H9 (cell line): ENCODE results near the gene IKZF1. TPM values are rescaled to one million over a fixed set of nuclear protein-coding genes. Genes with fewer than 3 reads are reported as not detected.

Experiments
- DNase-seq: peaks from one replicate; pipeline ENCODE4 v3.0.0-alpha.2; 2017
- H2AFZ ChIP-seq: one replicate; pipeline ENCODE4 v1.6.1; 2013; ENCODE audit warnings: mild to moderate bottlenecking, low read length, control low read depth, moderate library complexity
- H2AK5ac ChIP-seq: 2 replicates; pipeline ENCODE4 v1.6.1; 2013; ENCODE audit warnings: low read length, control low read depth, mixed read lengths; ENCODE audit not compliant: insufficient read length
- H2BK120ac ChIP-seq: one replicate; pipeline ENCODE4 v1.6.1; 2013; ENCODE audit warnings: low read depth, mild to moderate bottlenecking, low read length, control low read depth, inconsistent platforms; ENCODE audit not compliant: poor library complexity, severe bottlenecking
- H2BK12ac ChIP-seq: 2 replicates; pipeline ENCODE4 v1.6.1; 2013; ENCODE audit warnings: low read length, control low read depth, mixed read lengths, low read depth; ENCODE audit not compliant: insufficient read length
- H2BK15ac ChIP-seq: 2 replicates; pipeline ENCODE4 v1.6.1; 2013; ENCODE audit warnings: low read depth, low read length, control low read depth
- H2BK20ac ChIP-seq: one replicate; pipeline ENCODE4 v1.6.1; 2013; ENCODE audit warnings: low read depth, mild to moderate bottlenecking, low read length, control low read depth, inconsistent platforms; ENCODE audit not compliant: poor library complexity, severe bottlenecking
- H2BK5ac ChIP-seq: 2 replicates; pipeline ENCODE4 v1.6.1; 2013; ENCODE audit warnings: low read length, control low read depth, mixed read lengths; ENCODE audit not compliant: insufficient read length
- H3K14ac ChIP-seq: 2 replicates; pipeline ENCODE4 v1.6.1; 2013; ENCODE audit warnings: low read length, control low read depth; ENCODE audit not compliant: insufficient read depth
- H3K18ac ChIP-seq: 2 replicates; pipeline ENCODE4 v1.6.1; 2013; ENCODE audit warnings: low read depth, mild to moderate bottlenecking, mixed read lengths, low read length, control low read depth; ENCODE audit not compliant: insufficient read length
- H3K23ac ChIP-seq: 2 replicates; pipeline ENCODE4 v1.6.1; 2013; ENCODE audit warnings: low read length, control low read depth, mixed read lengths, low read depth; ENCODE audit not compliant: insufficient read length
- H3K23me2 ChIP-seq: 2 replicates; pipeline ENCODE4 v1.6.1; 2013; ENCODE audit warnings: low read depth, mild to moderate bottlenecking, mixed read lengths, low read length, control low read depth; ENCODE audit not compliant: insufficient read length, poor library complexity, severe bottlenecking
- H3K27ac ChIP-seq: 2 replicates; pipeline ENCODE4 v1.5.1; 2013; ENCODE audit warnings: low read length, control low read depth, mixed read lengths, low read depth; ENCODE audit not compliant: insufficient read length
- H3K27me3 ChIP-seq: 2 replicates; pipeline ENCODE4 v1.6.1; 2013; ENCODE audit warnings: low read length, control low read depth, inconsistent platforms; ENCODE audit not compliant: insufficient read depth
- H3K4ac ChIP-seq: 2 replicates; pipeline ENCODE4 v1.6.1; 2013; ENCODE audit warnings: low read depth, mild to moderate bottlenecking, control low read depth, inconsistent platforms, low read length, moderate library complexity
- H3K4me1 ChIP-seq: 2 replicates; pipeline ENCODE4 v1.6.1; 2013; ENCODE audit warnings: low read length, control low read depth, inconsistent platforms; ENCODE audit not compliant: insufficient read depth
- H3K4me2 ChIP-seq: 2 replicates; pipeline ENCODE4 v1.6.1; 2013; ENCODE audit warnings: low read length, control low read depth, mixed read lengths; ENCODE audit not compliant: insufficient read length, insufficient read depth
- H3K56ac ChIP-seq: 2 replicates; pipeline ENCODE4 v1.6.1; 2013; ENCODE audit warnings: low read depth, mild to moderate bottlenecking, mixed read lengths, low read length, control low read depth; ENCODE audit not compliant: insufficient read length
- H3K79me1 ChIP-seq: 2 replicates; pipeline ENCODE4 v1.6.1; 2013; ENCODE audit warnings: low read depth, mild to moderate bottlenecking, moderate library complexity, low read length, control low read depth, inconsistent platforms; ENCODE audit not compliant: insufficient read depth, poor library complexity, severe bottlenecking
- H3K79me2 ChIP-seq: 2 replicates; pipeline ENCODE4 v1.6.1; 2013; ENCODE audit warnings: low read length, control low read depth, inconsistent platforms; ENCODE audit not compliant: insufficient read depth
- H3K9ac ChIP-seq: 2 replicates; pipeline ENCODE4 v1.6.1; 2013; ENCODE audit warnings: low read length, control low read depth, mixed read lengths; ENCODE audit not compliant: insufficient read length; ENCODE audit errors: extremely low read depth
- H3K9me3 ChIP-seq: one replicate; pipeline ENCODE4 v1.6.1; 2013; ENCODE audit warnings: low read depth, low read length, inconsistent platforms; ENCODE audit not compliant: control insufficient read depth
- H3T11ph ChIP-seq: one replicate; pipeline ENCODE4 v1.6.1; 2013; ENCODE audit warnings: mild to moderate bottlenecking, low read length, control low read depth, inconsistent platforms
- H4K20me1 ChIP-seq: one replicate; pipeline ENCODE4 v1.6.1; 2013; ENCODE audit not compliant: control insufficient read depth, insufficient read length, insufficient read depth
- H4K5ac ChIP-seq: 2 replicates; pipeline ENCODE4 v1.6.1; 2013; ENCODE audit warnings: low read depth, mild to moderate bottlenecking, mixed read lengths, low read length, control low read depth; ENCODE audit not compliant: insufficient read length
- H4K8ac ChIP-seq: replicated peaks from 2 replicates; pipeline ENCODE4 v1.6.1; 2013; ENCODE audit warnings: low read length, control low read depth, mixed read lengths, low read depth; ENCODE audit not compliant: insufficient read length
- H4K91ac ChIP-seq: 2 replicates; pipeline ENCODE4 v1.6.1; 2013; ENCODE audit warnings: low read depth, mild to moderate bottlenecking, moderate library complexity, mixed read lengths, low read length, control low read depth; ENCODE audit not compliant: insufficient read length
- H3K27ac Mint-ChIP-seq, 3 experiments: 2 replicates in 2 of 3; 3 replicates in 1 of 3; pipeline ENCODE4 v1.8.0; 2020 to 2021; ENCODE audit warnings: mixed read lengths in 3 of 3, mild to moderate bottlenecking in 1 of 3, moderate library complexity in 1 of 3
- H3K27me3 Mint-ChIP-seq: 2 replicates; pipeline ENCODE4 v1.8.0; 2021; ENCODE audit warnings: low read depth, mild to moderate bottlenecking, moderate library complexity, mixed read lengths
- H3K36me3 Mint-ChIP-seq, 3 experiments: 2 replicates in 2 of 3; 3 replicates in 1 of 3; pipeline ENCODE4 v1.8.0; 2020 to 2021; ENCODE audit warnings: low read depth in 3 of 3, mixed read lengths in 3 of 3; ENCODE audit not compliant: insufficient read depth in 1 of 3
- H3K4me1 Mint-ChIP-seq, 2 experiments: 2 replicates each; pipeline ENCODE4 v1.8.0; 2020; ENCODE audit warnings: mixed read lengths in 2 of 2
- H3K4me3 Mint-ChIP-seq, 2 experiments: 2 replicates in 1 of 2; 3 replicates in 1 of 2; pipeline ENCODE4 v1.8.0; 2020 to 2021; ENCODE audit warnings: mild to moderate bottlenecking in 2 of 2, mixed read lengths in 2 of 2, moderate library complexity in 1 of 2
- H3K9me3 Mint-ChIP-seq, 2 experiments: 2 replicates in 1 of 2; 3 replicates in 1 of 2; pipeline ENCODE4 v1.8.0; 2020; ENCODE audit warnings: mild to moderate bottlenecking in 2 of 2, mixed read lengths in 2 of 2, moderate library complexity in 1 of 2
- CTCF ChIP-seq: fragments of 200-600 bp; sonication (generic); conservative IDR thresholded peaks from 3 replicates; pipeline ENCODE4 v1.8.0; 2021; ENCODE audit warnings: antibody characterized with exemption, mild to moderate bottlenecking
- WGBS: extraction: QIAGEN DNeasy Blood & Tissue Kit; methylation state at CpG from one replicate; pipeline ENCODE4 v1.1.7; 2013; ENCODE audit warnings: missing lambda C conversion rate, low lambda C conversion rate, mixed read lengths; ENCODE audit not compliant: insufficient read length; ENCODE audit errors: extremely low coverage; 5-methylcytosine and 5-hydroxymethylcytosine counted together
- total RNA-seq: library from RNA; stranded (reverse); gene quantifications from 2 replicates; pipeline ENCODE4 v1.2.1, GENCODE V29; 2021

Gene IKZF1
- total RNA-seq, 1 experiment from 2014 or later, result 0.98 TPM

- Histone ChIP-seq H3K14ac (no peak overlapping the region), H3K4me2 (no peak overlapping the region), H3K27ac (no peak overlapping the region), H2AFZ (no peak overlapping the region), H2BK5ac (no peak overlapping the region), H3K9ac (no peak overlapping the region), H3K56ac (no peak overlapping the region), H3K27me3 (no peaks in the 10 kb centered on the region), H3K18ac (no peak overlapping the region), H3K9me3 (no peaks in the 10 kb centered on the region), H3T11ph (no peak overlapping the region), H3K23me2 (no peaks in the 10 kb centered on the region), H2AK5ac (no peak overlapping the region), H4K20me1 (no peaks in the 10 kb centered on the region), H3K4me1 (no peaks in the 10 kb centered on the region), H2BK15ac (no peak overlapping the region), H3K79me2 (no peaks in the 10 kb centered on the region), H4K8ac (no peak overlapping the region), H4K5ac (no peak overlapping the region), H2BK20ac (no peak overlapping the region), H3K23ac (no peak overlapping the region), H3K79me1 (no peaks in the 10 kb centered on the region), H2BK12ac (no peak overlapping the region), H4K91ac (no peak overlapping the region), H3K4ac (no peak overlapping the region), H2BK120ac (no peak overlapping the region)
- H3K4me1 Mint-ChIP-seq, result no peaks in the 10 kb centered on the region
- peaks cover 0 to 7% of the 10 kb centered on the region in 2 experiments; a peak in 2 of 5 replicates for H3K9me3 Mint-ChIP-seq
- peaks cover 1% of the 10 kb centered on the region for H3K27me3 Mint-ChIP-seq
- no peak for TF ChIP-seq CTCF
- no peak for DNase-seq
- H3K4me3 Mint-ChIP-seq, result no peak overlapping the region
- H3K36me3 Mint-ChIP-seq, result no peaks in the 10 kb centered on the region; a peak in 1 of 7 replicates
- no CpG with 5 or more reads among the region's 11 CpGs for WGBS
- no peak overlapping the region for H3K27ac Mint-ChIP-seq
Measured at GRCh38 chr7:50282813-50283605, 21.5 kb upstream of the IKZF1 start.
